ENCODE data around the gene DISC1. TPM values are rescaled to one million over a fixed set of nuclear protein-coding genes. Genes with fewer than 3 reads are reported as not detected.
"Not testable (repeated sequence)": the region's sequence is repeated elsewhere in the genome, so short reads cannot be mapped to it uniquely, and the experiment has no call there.

The DISC1 gene
- total and polyA plus RNA-seq, 4 experiments from 2014 or later = 1.9 to 18.0 (median 10.0) TPM

- CTCF ChIA-PET (ENCODE audit: partially characterized antibody) = interaction anchor here (0.9 kb wide), 1 partner anchor 22 kb away, joined by 3 read pairs; no protein-coding TSS in a partner anchor
- H3K36me3 Mint-ChIP-seq = peaks cover 35 to 56% of the 10 kb centered on the region in 2 donors
Observed at GRCh38 chr1:231778009-231778719, 151.6 kb downstream of the DISC1 start.

GRCh38 chr1:231779081-231779480 is 152.5 kb downstream of the DISC1 start:
- intact Hi-C loops (cut with micrococcal nuclease) = no loop called here
- Histone ChIP-seq H3K9me3 (ENCODE audit: control insufficient read depth in 1 of 2, low read length in 2 of 2) (no peaks in the 10 kb centered on the region), H3K27me3 (ENCODE audit: insufficient read depth, low read length) (no peaks in the 10 kb centered on the region), H3K36me3 (ENCODE audit: insufficient read depth, low read length) (no peaks in the 10 kb centered on the region), H3K27ac (ENCODE audit: low read depth, low read length) (no peak overlapping the region), H3K4me3 (ENCODE audit: low read length in 2 of 2) (no peak overlapping the region), H3K4me1 (ENCODE audit: insufficient read depth, low read length) (no peaks in the 10 kb centered on the region)
- POLR2A ChIA-PET (ENCODE audit: partially characterized antibody) = no interaction called here
- Mint-ChIP-seq H3K27ac (no peak overlapping the region), H3K36me3 (peaks cover 30 to 50% of the 10 kb centered on the region in 2 donors), H3K4me1 (peaks cover 0 to 6% (median 0%) of the 10 kb centered on the region in 4 donors), H3K4me3 (no peak overlapping the region), H3K9me3 (no peaks in the 10 kb centered on the region), H3K27me3 (no peaks in the 10 kb centered on the region)
- no peak for DNase-seq
- CTCF ChIA-PET (ENCODE audit: partially characterized antibody) = interaction anchor here (0.9 kb wide), 1 partner anchor 23 kb away, joined by 3 read pairs; no protein-coding TSS in a partner anchor

More at GRCh38 chr1:231778009-231778719, 151.6 kb downstream of the DISC1 start:
- Histone ChIP-seq H3K9me3 (ENCODE audit: control insufficient read depth in 1 of 2, low read length in 2 of 2) (no peaks in the 10 kb centered on the region), H3K27me3 (ENCODE audit: insufficient read depth, low read length) (no peaks in the 10 kb centered on the region), H3K4me1 (ENCODE audit: insufficient read depth, low read length) (no peaks in the 10 kb centered on the region), H3K36me3 (ENCODE audit: insufficient read depth, low read length) (no peaks in the 10 kb centered on the region), H3K27ac (ENCODE audit: low read depth, low read length) (no peak overlapping the region), H3K4me3 (ENCODE audit: low read length in 2 of 2) (no peak overlapping the region)
- no peaks in the 10 kb centered on the region for H3K27me3 Mint-ChIP-seq
- peaks cover 0 to 6% (median 0%) of the 10 kb centered on the region in 4 donors for H3K4me1 Mint-ChIP-seq
- no peak for DNase-seq
- no peak overlapping the region for H3K27ac Mint-ChIP-seq
- POLR2A ChIA-PET (ENCODE audit: partially characterized antibody) = interaction anchor here (0.6 kb wide), 1 partner anchor 22 kb away, joined by 3 read pairs; no protein-coding TSS in a partner anchor
- intact Hi-C loops (cut with micrococcal nuclease) = no loop called here
- no peaks in the 10 kb centered on the region for H3K9me3 Mint-ChIP-seq
- H3K4me3 Mint-ChIP-seq = no peak overlapping the region

GRCh38 chr1:231781892-231782291 is 155.3 kb downstream of the DISC1 start:
- POLR2A ChIA-PET (ENCODE audit: partially characterized antibody) = no interaction called here
- Histone ChIP-seq H3K27ac (ENCODE audit: low read depth, low read length) (no peak overlapping the region), H3K9me3 (ENCODE audit: control insufficient read depth in 1 of 2, low read length in 2 of 2) (no peaks in the 10 kb centered on the region), H3K4me3 (ENCODE audit: low read length in 2 of 2) (no peak overlapping the region), H3K27me3 (ENCODE audit: insufficient read depth, low read length) (no peaks in the 10 kb centered on the region), H3K36me3 (ENCODE audit: insufficient read depth, low read length) (no peaks in the 10 kb centered on the region), H3K4me1 (ENCODE audit: insufficient read depth, low read length) (no peaks in the 10 kb centered on the region)
- intact Hi-C loops (cut with micrococcal nuclease) = no loop called here
- no peak for DNase-seq
- Mint-ChIP-seq H3K4me3 (no peak overlapping the region), H3K4me1 (peaks cover 0 to 6% (median 1%) of the 10 kb centered on the region in 4 donors), H3K27me3 (no peaks in the 10 kb centered on the region), H3K9me3 (no peaks in the 10 kb centered on the region), H3K36me3 (peaks cover 12 to 28% of the 10 kb centered on the region in 2 donors), H3K27ac (peak overlapping the region in 1 of 7 donors; percentile 10)
- CTCF ChIA-PET (ENCODE audit: partially characterized antibody) = interaction anchor here (0.9 to 1.8 kb wide), 2 partner anchors 25 to 427 kb away, joined by 3 to 8 read pairs; no protein-coding TSS in a partner anchor

- H3K36me3 ChIP-seq (ENCODE audit: insufficient read depth, low read length); H3K27me3 ChIP-seq (ENCODE audit: insufficient read depth, low read length); H3K4me1 Mint-ChIP-seq; H3K27me3 Mint-ChIP-seq; H3K9me3 ChIP-seq (ENCODE audit: control insufficient read depth in 1 of 2, low read length in 2 of 2); H3K27ac Mint-ChIP-seq; H3K27ac ChIP-seq (ENCODE audit: low read depth, low read length); H3K4me3 ChIP-seq (ENCODE audit: low read length in 2 of 2); H3K9me3 Mint-ChIP-seq; POLR2A ChIA-PET (ENCODE audit: partially characterized antibody); DNase-seq; H3K4me1 ChIP-seq (ENCODE audit: insufficient read depth, low read length); intact Hi-C loops (cut with micrococcal nuclease); H3K4me3 Mint-ChIP-seq: not testable (repeated sequence)
- H3K36me3 Mint-ChIP-seq = peaks cover 5 to 21% of the 10 kb centered on the region in 2 donors
- CTCF ChIA-PET (ENCODE audit: partially characterized antibody) = interaction anchor here (0.8 kb wide), 1 partner anchor 28 kb away, joined by 3 read pairs; no protein-coding TSS in a partner anchor
Observed at GRCh38 chr1:231785073-231785472, 158.5 kb downstream of the DISC1 start.

- H3K36me3 Mint-ChIP-seq = peaks cover 5 to 25% of the 10 kb centered on the region in 2 donors
- intact Hi-C loops (cut with micrococcal nuclease) = no loop called here
- Histone ChIP-seq H3K9me3 (ENCODE audit: control insufficient read depth in 1 of 2, low read length in 2 of 2) (no peaks in the 10 kb centered on the region), H3K4me1 (ENCODE audit: insufficient read depth, low read length) (no peaks in the 10 kb centered on the region), H3K27ac (ENCODE audit: low read depth, low read length) (no peak overlapping the region), H3K27me3 (ENCODE audit: insufficient read depth, low read length) (no peaks in the 10 kb centered on the region), H3K4me3 (ENCODE audit: low read length in 2 of 2) (no peak overlapping the region), H3K36me3 (ENCODE audit: insufficient read depth, low read length) (no peaks in the 10 kb centered on the region)
- POLR2A ChIA-PET (ENCODE audit: partially characterized antibody) = no interaction called here
- CTCF ChIA-PET (ENCODE audit: partially characterized antibody) = no interaction called here
- H3K4me3 Mint-ChIP-seq = no peak overlapping the region
- DNase-seq = no peak
- H3K27me3 Mint-ChIP-seq = no peaks in the 10 kb centered on the region
- H3K4me1 Mint-ChIP-seq = peaks cover 2 to 6% (median 5%) of the 10 kb centered on the region in 4 donors
- H3K27ac Mint-ChIP-seq = no peak overlapping the region
- peaks cover 0 to 4% (median 0%) of the 10 kb centered on the region in 8 donors for H3K9me3 Mint-ChIP-seq
Observed at GRCh38 chr1:231786126-231786525, 159.5 kb downstream of the DISC1 start.

- no peaks in the 10 kb centered on the region for H3K27me3 Mint-ChIP-seq
- Histone ChIP-seq H3K36me3 (ENCODE audit: insufficient read depth, low read length) (no peaks in the 10 kb centered on the region), H3K4me3 (ENCODE audit: low read length in 2 of 2) (no peak overlapping the region), H3K4me1 (ENCODE audit: insufficient read depth, low read length) (no peaks in the 10 kb centered on the region), H3K27me3 (ENCODE audit: insufficient read depth, low read length) (no peaks in the 10 kb centered on the region), H3K9me3 (ENCODE audit: control insufficient read depth in 1 of 2, low read length in 2 of 2) (no peaks in the 10 kb centered on the region), H3K27ac (ENCODE audit: low read depth, low read length) (no peak overlapping the region)
- H3K4me3 Mint-ChIP-seq = no peak overlapping the region
- ChIA-PET CTCF (ENCODE audit: partially characterized antibody) (no interaction called here), POLR2A (ENCODE audit: partially characterized antibody) (no interaction called here)
- intact Hi-C loops (cut with micrococcal nuclease) = no loop called here
- DNase-seq = no peak
- H3K9me3 Mint-ChIP-seq = peaks cover 0 to 4% (median 0%) of the 10 kb centered on the region in 8 donors
- peaks cover 15 to 40% of the 10 kb centered on the region in 2 donors for H3K36me3 Mint-ChIP-seq
- no peak overlapping the region for H3K27ac Mint-ChIP-seq
- peaks cover 0 to 3% (median 1%) of the 10 kb centered on the region in 4 donors for H3K4me1 Mint-ChIP-seq
Observed at GRCh38 chr1:231792634-231793033, 166.0 kb downstream of the DISC1 start.

GRCh38 chr1:231793893-231794292 is 167.3 kb downstream of the DISC1 start:
- H3K4me3 Mint-ChIP-seq = no peak overlapping the region
- H3K9me3 Mint-ChIP-seq = peaks cover 0 to 5% (median 2%) of the 10 kb centered on the region in 8 donors
- no peak overlapping the region for H3K4me3 ChIP-seq (ENCODE audit: low read length in 2 of 2)
- intact Hi-C loops (cut with micrococcal nuclease) = no loop called here
- no peaks in the 10 kb centered on the region for H3K4me1 ChIP-seq (ENCODE audit: insufficient read depth, low read length)
- H3K36me3 Mint-ChIP-seq = peaks cover 19 to 41% of the 10 kb centered on the region in 2 donors
- H3K27ac Mint-ChIP-seq = peak overlapping the region in 1 of 7 donors; percentile 61
- peaks cover 0 to 3% (median 0%) of the 10 kb centered on the region in 4 donors for H3K4me1 Mint-ChIP-seq
- ChIA-PET CTCF (ENCODE audit: partially characterized antibody) (no interaction called here), POLR2A (ENCODE audit: partially characterized antibody) (no interaction called here)
- no peaks in the 10 kb centered on the region for H3K27me3 Mint-ChIP-seq
- H3K9me3 ChIP-seq (ENCODE audit: control insufficient read depth in 1 of 2, low read length in 2 of 2) = no peaks in the 10 kb centered on the region
- no peaks in the 10 kb centered on the region for H3K27me3 ChIP-seq (ENCODE audit: insufficient read depth, low read length)
- no peaks in the 10 kb centered on the region for H3K36me3 ChIP-seq (ENCODE audit: insufficient read depth, low read length)
- no peak for DNase-seq
- H3K27ac ChIP-seq (ENCODE audit: low read depth, low read length) = no peak overlapping the region

Data from CD4-positive, alpha-beta memory T cell (primary cell).